Progenitor cell of endocrine pancreas (in vitro differentiated cells): ENCODE data around the gene COL11A1. TPM values are rescaled to one million over a fixed set of nuclear protein-coding genes. Genes with fewer than 3 reads are reported as not detected.
"Not testable (repeated sequence)": the region's sequence is repeated elsewhere in the genome, so short reads cannot be mapped to it uniquely, and the experiment has no call there.

Experiments
- DNase-seq: peaks from one replicate; pipeline ENCODE4 v3.0.0; 2021; ENCODE audit warnings: low spot score; ENCODE audit not compliant: unreplicated experiment
- H3K27ac Mint-ChIP-seq: 2 replicates; pipeline ENCODE4 v1.8.0; 2021; ENCODE audit warnings: mild to moderate bottlenecking, moderate library complexity, mixed read lengths
- H3K27me3 Mint-ChIP-seq: 2 replicates; pipeline ENCODE4 v1.8.0; 2021; ENCODE audit warnings: mixed read lengths
- H3K36me3 Mint-ChIP-seq: 2 replicates; pipeline ENCODE4 v1.8.0; 2022; ENCODE audit warnings: mixed read lengths; ENCODE audit not compliant: insufficient read depth
- H3K4me1 Mint-ChIP-seq: 2 replicates; pipeline ENCODE4 v1.8.0; 2021; ENCODE audit warnings: low read depth, mixed read lengths
- H3K4me3 Mint-ChIP-seq: 2 replicates; pipeline ENCODE4 v1.8.0; 2021; ENCODE audit warnings: low read depth, mild to moderate bottlenecking, moderate library complexity, mixed read lengths
- H3K9me3 Mint-ChIP-seq: 2 replicates; pipeline ENCODE4 v1.8.0; 2021; ENCODE audit warnings: low read depth, mixed read lengths
- total RNA-seq: library from RNA; stranded (reverse); gene quantifications from 2 replicates; pipeline ENCODE4 v1.2.1, GENCODE V29; 2021
- TF ChIP-seq, protein P1 (sequence below): fragments of 200-600 bp; sonication (generic); IDR thresholded peaks from one replicate; pipeline ENCODE4 v1.5.0; 2021; ENCODE audit warnings: antibody characterized with exemption, mild to moderate bottlenecking; ENCODE audit not compliant: unreplicated experiment

The COL11A1 gene
- total RNA-seq, 1 donor from 2014 or later = 2.3 TPM

DNA sequence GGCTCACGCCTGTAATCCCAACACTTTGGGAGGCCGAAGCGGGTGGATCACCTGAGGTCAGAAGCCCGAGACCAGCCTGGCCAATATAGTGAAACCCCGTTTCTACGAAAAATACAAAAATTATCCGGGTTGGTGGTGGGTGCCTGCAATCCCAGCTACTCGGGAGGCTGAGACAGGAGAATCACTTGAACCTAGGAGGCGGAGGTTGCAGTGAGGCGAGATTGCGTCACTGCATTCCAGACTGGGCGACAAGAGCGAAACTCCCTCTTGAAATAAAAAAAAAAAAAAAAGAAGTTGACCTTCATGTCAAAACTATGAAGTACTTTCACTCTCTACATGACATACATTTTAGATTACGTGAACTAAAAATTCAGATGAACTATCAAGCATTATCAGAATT, 153.7 kb downstream of the COL11A1 start:
- no peaks in the 10 kb centered on the region for H3K4me1 Mint-ChIP-seq

DNA sequence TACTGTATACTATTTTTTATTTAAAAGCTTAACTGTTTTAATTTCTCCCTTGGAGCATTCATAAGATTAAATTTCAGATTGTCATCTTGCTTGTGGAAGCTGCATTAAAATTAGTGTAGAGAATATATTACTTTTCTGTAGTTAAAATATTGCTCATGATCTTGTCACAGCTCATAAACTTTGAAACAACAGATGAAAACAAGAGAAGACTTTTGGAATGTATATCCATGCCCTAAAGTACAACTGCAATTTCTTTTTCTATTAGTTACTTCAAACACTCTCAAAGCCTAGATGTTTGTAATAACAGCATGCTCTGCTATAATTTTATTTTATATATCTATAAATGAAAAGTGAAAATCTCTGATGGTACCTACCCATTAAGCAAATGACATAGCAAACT, 155.9 kb downstream of the COL11A1 start:
- Mint-ChIP-seq H3K4me3 (no peak overlapping the region), H3K27me3 (no peaks in the 10 kb centered on the region), H3K4me1 (no peaks in the 10 kb centered on the region), H3K27ac (no peak overlapping the region), H3K9me3 (peaks cover 3% of the 10 kb centered on the region), H3K36me3 (no peaks in the 10 kb centered on the region)
- TF ChIP-seq, protein P1, sequence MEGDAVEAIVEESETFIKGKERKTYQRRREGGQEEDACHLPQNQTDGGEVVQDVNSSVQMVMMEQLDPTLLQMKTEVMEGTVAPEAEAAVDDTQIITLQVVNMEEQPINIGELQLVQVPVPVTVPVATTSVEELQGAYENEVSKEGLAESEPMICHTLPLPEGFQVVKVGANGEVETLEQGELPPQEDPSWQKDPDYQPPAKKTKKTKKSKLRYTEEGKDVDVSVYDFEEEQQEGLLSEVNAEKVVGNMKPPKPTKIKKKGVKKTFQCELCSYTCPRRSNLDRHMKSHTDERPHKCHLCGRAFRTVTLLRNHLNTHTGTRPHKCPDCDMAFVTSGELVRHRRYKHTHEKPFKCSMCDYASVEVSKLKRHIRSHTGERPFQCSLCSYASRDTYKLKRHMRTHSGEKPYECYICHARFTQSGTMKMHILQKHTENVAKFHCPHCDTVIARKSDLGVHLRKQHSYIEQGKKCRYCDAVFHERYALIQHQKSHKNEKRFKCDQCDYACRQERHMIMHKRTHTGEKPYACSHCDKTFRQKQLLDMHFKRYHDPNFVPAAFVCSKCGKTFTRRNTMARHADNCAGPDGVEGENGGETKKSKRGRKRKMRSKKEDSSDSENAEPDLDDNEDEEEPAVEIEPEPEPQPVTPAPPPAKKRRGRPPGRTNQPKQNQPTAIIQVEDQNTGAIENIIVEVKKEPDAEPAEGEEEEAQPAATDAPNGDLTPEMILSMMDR = no peak
- no peak for DNase-seq

More for the DNA sequence above, 153.7 kb downstream of the COL11A1 start:
- Mint-ChIP-seq H3K27ac (no peak overlapping the region), H3K9me3 (peaks cover 3% of the 10 kb centered on the region), H3K27me3 (no peaks in the 10 kb centered on the region), H3K36me3 (no peaks in the 10 kb centered on the region), H3K4me3 (no peak overlapping the region)
- TF ChIP-seq, protein P1 = no peak
- DNase-seq = no peak

DNA sequence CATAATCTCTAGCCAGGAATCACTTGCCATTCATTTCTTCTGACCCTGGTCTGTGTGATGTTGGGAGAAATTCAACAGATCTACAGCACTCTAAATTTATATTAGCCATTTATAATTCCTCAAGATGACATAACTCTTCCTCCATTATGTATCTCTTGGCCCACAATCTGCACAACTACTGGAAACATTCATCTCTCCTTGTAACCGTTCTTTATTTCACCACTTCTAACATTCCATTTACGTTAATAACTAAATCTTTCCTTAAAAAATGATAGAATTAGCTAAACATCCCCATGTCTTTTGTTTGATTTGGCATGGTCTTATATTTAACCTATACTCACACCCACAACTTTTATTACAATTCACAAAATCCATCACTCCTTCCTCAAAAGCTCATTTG, 166.0 kb downstream of the COL11A1 start:
- no peak overlapping the region for H3K27ac Mint-ChIP-seq
- DNase-seq = no peak
- no peaks in the 10 kb centered on the region for H3K27me3 Mint-ChIP-seq
- TF ChIP-seq, protein P1 = no peak
- no peaks in the 10 kb centered on the region for H3K36me3 Mint-ChIP-seq
- H3K4me1 Mint-ChIP-seq = peaks cover 7% of the 10 kb centered on the region
- peaks cover 6% of the 10 kb centered on the region for H3K9me3 Mint-ChIP-seq
- no peak overlapping the region for H3K4me3 Mint-ChIP-seq

DNA sequence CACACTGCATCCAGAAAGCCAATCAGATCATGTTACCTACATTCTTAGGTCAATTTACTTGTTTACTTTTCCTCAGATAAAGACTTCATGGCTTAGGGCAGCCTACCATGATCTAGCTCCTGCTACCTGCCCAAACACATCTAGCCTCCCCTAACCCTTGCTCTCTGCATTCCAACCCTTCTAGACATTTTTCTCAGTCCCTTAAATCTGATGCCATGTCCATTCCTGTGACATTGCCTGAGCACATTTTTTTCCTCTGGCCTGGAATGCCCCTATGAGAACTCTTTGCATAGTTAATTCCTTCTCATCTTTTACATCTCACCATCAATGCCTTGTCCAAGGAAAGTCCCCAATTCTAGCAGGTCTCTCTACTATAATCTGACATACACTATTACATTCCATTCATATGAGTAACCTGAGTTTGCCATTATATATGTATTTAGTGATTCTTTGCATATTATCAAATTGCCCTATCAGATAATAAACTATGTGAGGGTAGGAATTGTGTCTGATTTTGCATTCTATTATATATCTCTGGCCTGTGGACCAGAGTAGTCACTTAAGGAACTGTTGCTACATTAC, 166.9 kb downstream of the COL11A1 start:
- Mint-ChIP-seq H3K27ac (no peak overlapping the region), H3K36me3 (no peaks in the 10 kb centered on the region), H3K4me3 (no peak overlapping the region), H3K4me1 (peaks cover 7% of the 10 kb centered on the region), H3K27me3 (no peaks in the 10 kb centered on the region), H3K9me3 (peaks cover 6% of the 10 kb centered on the region)
- DNase-seq = no peak
- TF ChIP-seq, protein P1 = no peak

DNA sequence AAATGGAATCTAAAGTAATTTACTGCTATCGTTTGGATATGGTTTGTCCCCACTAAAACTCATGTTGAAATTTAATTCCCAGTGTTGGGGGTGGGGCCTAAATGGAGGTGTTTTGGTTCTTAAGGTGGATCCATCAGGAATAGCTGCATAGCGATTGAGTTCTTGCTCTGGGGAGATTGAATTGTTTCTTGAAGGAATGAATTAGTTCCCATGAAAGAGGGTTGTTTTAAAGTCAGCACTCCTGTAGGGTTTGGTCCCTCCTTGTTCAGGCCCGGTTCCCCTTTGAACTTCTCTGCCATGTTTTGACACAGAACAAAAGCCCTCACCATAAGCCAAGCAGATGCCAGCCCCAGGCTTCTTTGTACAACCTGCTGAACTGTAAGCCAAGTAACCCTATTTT, 170.9 kb downstream of the COL11A1 start:
- H3K4me1 Mint-ChIP-seq = peaks cover 7% of the 10 kb centered on the region
- TF ChIP-seq, protein P1 = no peak
- peaks cover 9% of the 10 kb centered on the region for H3K9me3 Mint-ChIP-seq
- no peak overlapping the region for H3K4me3 Mint-ChIP-seq
- H3K27me3 Mint-ChIP-seq = no peaks in the 10 kb centered on the region
- DNase-seq = no peak
- no peaks in the 10 kb centered on the region for H3K36me3 Mint-ChIP-seq
- H3K27ac Mint-ChIP-seq = no peak overlapping the region

DNA sequence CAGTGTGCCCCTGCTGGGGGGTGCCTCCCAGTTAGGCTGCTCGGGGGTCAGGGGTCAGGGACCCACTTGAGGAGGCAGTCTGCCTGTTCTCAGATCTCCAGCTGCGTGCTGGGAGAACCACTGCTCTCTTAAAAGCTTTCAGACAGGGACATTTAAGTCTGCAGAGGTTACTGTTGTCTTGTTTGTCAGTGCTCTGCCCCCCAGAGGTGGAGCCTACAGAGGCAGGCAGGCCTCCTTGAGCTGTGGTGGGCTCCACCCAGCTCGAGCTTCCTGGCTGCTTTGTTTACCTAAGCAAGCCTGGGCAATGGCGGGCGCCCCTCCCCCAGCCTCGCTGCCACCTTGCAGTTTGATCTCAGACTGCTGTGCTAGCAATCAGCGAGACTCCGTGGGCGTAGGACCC, 175.0 kb downstream of the COL11A1 start:
- DNase-seq, H3K27me3 Mint-ChIP-seq, H3K4me3 Mint-ChIP-seq, H3K4me1 Mint-ChIP-seq, H3K27ac Mint-ChIP-seq, H3K36me3 Mint-ChIP-seq, H3K9me3 Mint-ChIP-seq: not testable (repeated sequence)
